HCT116 (cell line): ENCODE results near the gene HIGD1A. TPM values are rescaled to one million over a fixed set of nuclear protein-coding genes. Genes with fewer than 3 reads are reported as not detected.

Experiments used
- ATAC-seq: fragments of 200-7000 bp; cut with Tn5 transposase; 2 replicates; pipeline ENCODE4 v1.9.1; 2020; ENCODE audit warnings: mild to moderate bottlenecking, moderate library complexity
- BruUV-seq: library from RNA; stranded (reverse); fragments of 400-500 nt; replicated peaks from 2 replicates; lab custom pipeline; 2021; lab: Mats Ljungman, UMichigan
- CTCF ChIA-PET: fragments of 300-600 bp; sonication (Branson Sonifier 250); formaldehyde crosslinking; loops from one replicate; lab custom pipeline; 2021; ENCODE audit warnings: antibody characterized with exemption; lab: Charles Lee
- POLR2A ChIA-PET: fragments of 300-600, 350-600 bp; sonication (Branson Sonifier 250); formaldehyde crosslinking; loops from one replicate; lab custom pipeline; 2021; ENCODE audit warnings: antibody characterized with exemption; lab: Charles Lee
- RAD21 ChIA-PET, 2 experiments: fragments of 300-600 bp; sonication (Branson Sonifier 250); formaldehyde crosslinking; loops; one replicate each; lab custom pipeline; 2023; ENCODE audit warnings: low total read pairs in 2 of 2; ENCODE audit not compliant: uncharacterized antibody in 2 of 2, unreplicated experiment in 2 of 2, low non-redundant PET in 1 of 2; lab: Charles Lee
- DNase-seq: peaks from one replicate; pipeline ENCODE4 v3.0.0-alpha.2; 2010; ENCODE audit warnings: low read depth, low spot score
- H2AFZ ChIP-seq: fragments of 200-600 bp; shearing (Covaris generic), sonication (generic); 2 replicates; pipeline ENCODE4 v1.6.1; 2017; ENCODE audit warnings: low read depth, mixed run types, mixed read lengths, antibody characterized with exemption, low read length; ENCODE audit not compliant: poor library complexity, severe bottlenecking
- H3K27ac ChIP-seq: 2 replicates; pipeline ENCODE4 v1.5.1; 2012; ENCODE audit warnings: low read depth, low read length
- H3K27me3 ChIP-seq: fragments of 200-600 bp; sonication (generic); 2 replicates; pipeline ENCODE4 v1.6.1; 2016; ENCODE audit warnings: mixed run types, low read length, mixed read lengths; ENCODE audit not compliant: insufficient read depth
- H3K36me3 ChIP-seq, 2 experiments: fragments of 200-500 bp in 1 of 2; fragments of 200-600 bp in 1 of 2; sonication (Bioruptor generic) in 1 of 2; sonication (generic) in 1 of 2; 2 replicates each; pipeline versions ENCODE4 v1.5.1 to v1.6.1; 2014 to 2016; ENCODE audit warnings: low read length in 2 of 2, inconsistent platforms in 1 of 2, mixed read lengths in 1 of 2, mixed run types in 1 of 2; ENCODE audit not compliant: insufficient read depth in 2 of 2, control insufficient read depth in 1 of 2
- H3K4me1 ChIP-seq, 2 experiments: fragments of 200-600 bp in 1 of 2; sonication (generic) in 1 of 2; 2 replicates each; pipeline versions ENCODE4 v1.5.1 to v1.6.1; 2012 to 2017; ENCODE audit warnings: low read length in 2 of 2, inconsistent platforms in 1 of 2, mild to moderate bottlenecking in 1 of 2, mixed read lengths in 1 of 2, mixed run types in 1 of 2, moderate library complexity in 1 of 2; ENCODE audit not compliant: insufficient read depth in 2 of 2, control insufficient read depth in 1 of 2
- H3K4me2 ChIP-seq: fragments of 200-600 bp; sonication (generic); 2 replicates; pipeline ENCODE4 v1.6.1; 2017; ENCODE audit warnings: mixed run types, low read length, mixed read lengths
- H3K4me3 ChIP-seq, 2 experiments: fragments of 200-600 bp in 1 of 2; sonication (generic) in 1 of 2; replicated peaks in 1 of 2; 2 replicates each; pipeline ENCODE4 v1.5.1; 2011 to 2016; ENCODE audit warnings: low read length in 2 of 2, control low read depth in 1 of 2, low read depth in 1 of 2, mild to moderate bottlenecking in 1 of 2, mixed read lengths in 1 of 2, mixed run types in 1 of 2
- H3K79me2 ChIP-seq: fragments of 200-600 bp; sonication (generic); 2 replicates; pipeline ENCODE4 v1.6.1; 2017; ENCODE audit warnings: mild to moderate bottlenecking, mixed run types, low read length, moderate library complexity, mixed read lengths; ENCODE audit not compliant: insufficient read depth
- H3K9ac ChIP-seq: fragments of 200-600 bp; sonication (generic); 2 replicates; pipeline ENCODE4 v1.6.1; 2016; ENCODE audit warnings: low read length, mixed read lengths
- H3K9me2 ChIP-seq: fragments of 200-600 bp; sonication (generic), shearing (Covaris generic); 2 replicates; pipeline ENCODE4 v1.6.1; 2017; ENCODE audit warnings: mixed run types, mild to moderate bottlenecking, moderate library complexity; ENCODE audit not compliant: insufficient read depth
- H3K9me3 ChIP-seq, 2 experiments: fragments of 200-500 bp in 1 of 2; fragments of 200-600 bp in 1 of 2; sonication (Bioruptor generic) in 1 of 2; sonication (generic) in 1 of 2; 2 replicates each; pipeline ENCODE4 v1.6.1; 2014 to 2017; ENCODE audit warnings: low read length in 2 of 2, mixed read lengths in 2 of 2, inconsistent platforms in 1 of 2, low read depth in 1 of 2, mild to moderate bottlenecking in 1 of 2, mixed run types in 1 of 2, moderate library complexity in 1 of 2; ENCODE audit not compliant: control insufficient read depth in 1 of 2, insufficient read depth in 1 of 2
- H4K20me1 ChIP-seq: fragments of 200-600 bp; sonication (generic), shearing (Covaris generic); 2 replicates; pipeline ENCODE4 v1.6.1; 2017; ENCODE audit warnings: mixed run types, mild to moderate bottlenecking, moderate library complexity; ENCODE audit not compliant: insufficient read depth
- EGR1 ChIP-seq: IDR thresholded peaks from 2 replicates; pipeline ENCODE4 v1.6.1; 2012; ENCODE audit warnings: low read depth
- EZH2 ChIP-seq: fragments of 200-600 bp; sonication (generic); IDR thresholded peaks from 2 replicates; pipeline ENCODE4 v1.6.1; 2017; ENCODE audit warnings: antibody characterized with exemption, mixed run types
- FOSL1 ChIP-seq: IDR thresholded peaks from 2 replicates; pipeline ENCODE4 v1.6.1; 2012; ENCODE audit warnings: low read depth
- RAD21 ChIP-seq: IDR thresholded peaks from 2 replicates; pipeline ENCODE4 v1.6.1; 2012; ENCODE audit warnings: low read depth, mild to moderate bottlenecking
- ZFX ChIP-seq: fragments of 450-650 bp; IDR thresholded peaks from 2 replicates; pipeline ENCODE4 v1.6.1; 2017
- ZNF274 ChIP-seq: fragments of 200-500 bp; sonication (Bioruptor generic); IDR thresholded peaks from 2 replicates; pipeline ENCODE4 v1.6.1; 2014; ENCODE audit warnings: mild to moderate bottlenecking, low read depth, low read length, inconsistent platforms
- intact Hi-C: fragments of 100-400 bp; cut with micrococcal nuclease; formaldehyde crosslinking; loops from 2 replicates; pipeline ENCODE4 v1.10.0; 2022
- total RNA-seq: library from RNA; stranded (reverse); gene quantifications from one replicate; pipeline ENCODE4 v1.2.1, GENCODE V29; 2021; ENCODE audit not compliant: unreplicated experiment
- TF ChIP-seq, protein P1 (sequence below): IDR thresholded peaks from 2 replicates; pipeline ENCODE4 v1.6.1; 2012; ENCODE audit warnings: low read depth

The HIGD1A gene
- total RNA-seq, 1 experiment from 2014 or later = 71.2 TPM

DNA sequence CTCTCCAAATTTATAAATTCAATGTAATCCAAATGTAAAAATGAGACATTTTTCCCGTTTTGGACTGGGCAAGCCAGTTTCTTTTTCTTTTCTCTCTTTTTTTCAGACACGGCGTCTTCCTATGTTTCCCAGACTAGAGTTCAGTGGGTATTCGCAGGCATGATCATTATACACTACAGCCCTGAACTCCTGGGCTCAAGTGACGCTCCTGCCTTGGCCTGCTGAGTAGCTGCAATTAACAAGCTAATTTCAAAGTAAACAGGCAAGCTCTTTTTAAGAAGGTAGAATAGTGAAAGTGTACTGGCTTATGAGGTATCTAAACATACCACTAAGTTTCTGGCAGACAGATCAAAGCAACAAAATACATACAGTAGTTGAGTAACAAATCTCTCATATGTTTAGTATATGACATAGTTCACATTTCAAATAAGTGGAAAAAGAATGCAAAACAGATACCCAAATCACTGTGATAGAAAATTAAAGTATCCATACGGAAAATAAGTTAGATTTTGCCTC is 13.5 kb downstream of the HIGD1A start:
- H3K9me3 ChIP-seq = no peaks in the 10 kb centered on the region
- DNase-seq (no peak), ATAC-seq (no peak)
- no TSS peak for BruUV-seq
- H3K9ac ChIP-seq = no peak overlapping the region
- H3K79me2 ChIP-seq = peaks cover 54% of the 10 kb centered on the region
- RAD21 ChIA-PET = no interaction called here
- H3K27ac ChIP-seq = no peak overlapping the region
- no peak overlapping the region for H3K4me2 ChIP-seq
- POLR2A ChIA-PET = no interaction called here
- no peaks in the 10 kb centered on the region for H3K9me2 ChIP-seq
- no peak overlapping the region for H2AFZ ChIP-seq
- H4K20me1 ChIP-seq = no peaks in the 10 kb centered on the region
- H3K4me1 ChIP-seq = no peaks in the 10 kb centered on the region
- TF ChIP-seq EGR1 (no peak), EZH2 (no peak), ZNF274 (no peak), RAD21 (no peak), FOSL1 (no peak), ZFX (no peak)
- TF ChIP-seq, protein P1, sequence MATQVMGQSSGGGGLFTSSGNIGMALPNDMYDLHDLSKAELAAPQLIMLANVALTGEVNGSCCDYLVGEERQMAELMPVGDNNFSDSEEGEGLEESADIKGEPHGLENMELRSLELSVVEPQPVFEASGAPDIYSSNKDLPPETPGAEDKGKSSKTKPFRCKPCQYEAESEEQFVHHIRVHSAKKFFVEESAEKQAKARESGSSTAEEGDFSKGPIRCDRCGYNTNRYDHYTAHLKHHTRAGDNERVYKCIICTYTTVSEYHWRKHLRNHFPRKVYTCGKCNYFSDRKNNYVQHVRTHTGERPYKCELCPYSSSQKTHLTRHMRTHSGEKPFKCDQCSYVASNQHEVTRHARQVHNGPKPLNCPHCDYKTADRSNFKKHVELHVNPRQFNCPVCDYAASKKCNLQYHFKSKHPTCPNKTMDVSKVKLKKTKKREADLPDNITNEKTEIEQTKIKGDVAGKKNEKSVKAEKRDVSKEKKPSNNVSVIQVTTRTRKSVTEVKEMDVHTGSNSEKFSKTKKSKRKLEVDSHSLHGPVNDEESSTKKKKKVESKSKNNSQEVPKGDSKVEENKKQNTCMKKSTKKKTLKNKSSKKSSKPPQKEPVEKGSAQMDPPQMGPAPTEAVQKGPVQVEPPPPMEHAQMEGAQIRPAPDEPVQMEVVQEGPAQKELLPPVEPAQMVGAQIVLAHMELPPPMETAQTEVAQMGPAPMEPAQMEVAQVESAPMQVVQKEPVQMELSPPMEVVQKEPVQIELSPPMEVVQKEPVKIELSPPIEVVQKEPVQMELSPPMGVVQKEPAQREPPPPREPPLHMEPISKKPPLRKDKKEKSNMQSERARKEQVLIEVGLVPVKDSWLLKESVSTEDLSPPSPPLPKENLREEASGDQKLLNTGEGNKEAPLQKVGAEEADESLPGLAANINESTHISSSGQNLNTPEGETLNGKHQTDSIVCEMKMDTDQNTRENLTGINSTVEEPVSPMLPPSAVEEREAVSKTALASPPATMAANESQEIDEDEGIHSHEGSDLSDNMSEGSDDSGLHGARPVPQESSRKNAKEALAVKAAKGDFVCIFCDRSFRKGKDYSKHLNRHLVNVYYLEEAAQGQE = no peak
- intact Hi-C loops = no loop called here
- CTCF ChIA-PET = no interaction called here
- peaks cover 10 to 21% of the 10 kb centered on the region in 2 experiments for H3K36me3 ChIP-seq
- H3K27me3 ChIP-seq = no peaks in the 10 kb centered on the region
- H3K4me3 ChIP-seq = no peak overlapping the region
